A172 (cell line): Measurements from ENCODE around the gene FARS2. TPM values are rescaled to one million over a fixed set of nuclear protein-coding genes. Genes with fewer than 3 reads are reported as not detected.

ENCODE experiments used
- DNase-seq: peaks from one replicate; pipeline ENCODE4 v3.0.0-alpha.2; 2015; ENCODE audit warnings: low spot score
- total RNA-seq: library from RNA; depleted of rRNA; stranded (reverse); fragments of >200 nt; shearing (Covaris generic); gene quantifications from 2 replicates; pipeline ENCODE4 v1.2.3, GENCODE V29; 2014

FARS2 gene
- total RNA-seq, 1 experiment from 2014 or later: 12.5 TPM

GRCh38 chr6:5425797-5426196 lies 164.5 kb downstream of the FARS2 start:
- DNase-seq: no peak

- no peak for DNase-seq
Measured at GRCh38 chr6:5427586-5427985, 166.3 kb downstream of the FARS2 start.

- DNase-seq: no peak
Measured at GRCh38 chr6:5433324-5433723, 172.0 kb downstream of the FARS2 start.

- DNase-seq: peak; percentile 62
Measured at GRCh38 chr6:5435449-5435848, 174.1 kb downstream of the FARS2 start.

GRCh38 chr6:5438922-5439584 lies 177.7 kb downstream of the FARS2 start:
- DNase-seq: no peak

- DNase-seq: no peak
Measured at GRCh38 chr6:5439749-5440148, 178.4 kb downstream of the FARS2 start.

- DNase-seq: no peak
Measured at GRCh38 chr6:5442319-5442718, 181.0 kb downstream of the FARS2 start.

- no peak for DNase-seq
Measured at GRCh38 chr6:5442916-5443315, 181.6 kb downstream of the FARS2 start.

GRCh38 chr6:5443491-5443890 lies 182.2 kb downstream of the FARS2 start:
- no peak for DNase-seq

GRCh38 chr6:5446362-5447075 lies 185.2 kb downstream of the FARS2 start:
- DNase-seq: no peak

GRCh38 chr6:5447921-5448320 lies 186.6 kb downstream of the FARS2 start:
- DNase-seq: no peak

GRCh38 chr6:5450073-5450472 lies 188.8 kb downstream of the FARS2 start:
- DNase-seq: no peak

GRCh38 chr6:5453546-5453945 lies 192.2 kb downstream of the FARS2 start:
- DNase-seq: peak; percentile 39

GRCh38 chr6:5455142-5455541 lies 193.8 kb downstream of the FARS2 start:
- no peak for DNase-seq

GRCh38 chr6:5457041-5457440 lies 195.7 kb downstream of the FARS2 start:
- peak; percentile 67 for DNase-seq

- no peak for DNase-seq
Measured at GRCh38 chr6:5457983-5458683, 196.8 kb downstream of the FARS2 start.

- no peak for DNase-seq
Measured at GRCh38 chr6:5459346-5459745, 198.0 kb downstream of the FARS2 start.

- no peak for DNase-seq
Measured at GRCh38 chr6:5461365-5461764, 200.1 kb downstream of the FARS2 start.

- DNase-seq: no peak
Measured at GRCh38 chr6:5462856-5463255, 201.5 kb downstream of the FARS2 start.

- DNase-seq: no peak
Measured at GRCh38 chr6:5463690-5464089, 202.4 kb downstream of the FARS2 start.

- DNase-seq: no peak
Measured at GRCh38 chr6:5464099-5464885, 203.0 kb downstream of the FARS2 start.
